Measurements from ENCODE around the gene DST.

The DST gene

GRCh38 chr6:56534680-56535419, 107.8 kb downstream of the DST start:
- DNase-seq, result no peak

DNA sequence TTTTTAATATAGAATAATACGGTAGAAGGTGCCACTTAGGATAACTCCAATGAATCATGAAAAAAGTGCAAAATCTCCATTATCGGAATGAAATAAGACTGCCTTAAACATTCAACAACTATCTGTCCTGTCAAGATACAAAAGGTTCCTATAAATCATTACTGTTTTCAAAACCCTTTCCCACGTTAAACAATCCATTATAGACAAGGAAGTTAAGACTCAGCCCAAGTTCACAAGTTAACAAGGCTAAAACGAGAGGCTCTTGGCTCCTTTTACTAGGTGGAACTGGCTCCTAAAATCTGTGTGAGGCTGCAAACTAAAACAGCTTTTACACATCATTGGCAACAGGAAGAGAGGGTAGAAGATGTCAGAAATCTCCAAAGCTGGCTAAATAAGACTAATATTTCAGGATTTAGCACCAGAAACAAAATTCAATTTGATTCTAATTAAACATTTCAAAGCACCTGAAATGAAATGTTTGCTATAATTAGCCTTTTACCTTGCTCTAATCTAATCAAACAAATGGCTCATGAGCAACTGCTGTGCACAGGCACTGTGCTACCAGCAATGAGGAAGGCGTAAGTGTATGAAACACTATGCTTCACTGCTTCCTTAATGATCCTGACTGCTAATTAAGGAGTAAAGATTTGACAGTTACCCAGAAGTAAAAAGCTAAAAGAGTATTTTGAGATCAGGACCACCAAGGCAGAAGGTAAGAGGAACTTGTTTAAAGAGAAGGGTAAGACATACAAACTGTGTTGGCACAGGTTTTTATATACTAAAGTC, 109.7 kb downstream of the DST start:
- DNase-seq, result no peak

- DNase-seq, result no peak
These were observed 110.7 kb downstream of the DST start for GRCh38 chr6:56531839-56532595.

DNA sequence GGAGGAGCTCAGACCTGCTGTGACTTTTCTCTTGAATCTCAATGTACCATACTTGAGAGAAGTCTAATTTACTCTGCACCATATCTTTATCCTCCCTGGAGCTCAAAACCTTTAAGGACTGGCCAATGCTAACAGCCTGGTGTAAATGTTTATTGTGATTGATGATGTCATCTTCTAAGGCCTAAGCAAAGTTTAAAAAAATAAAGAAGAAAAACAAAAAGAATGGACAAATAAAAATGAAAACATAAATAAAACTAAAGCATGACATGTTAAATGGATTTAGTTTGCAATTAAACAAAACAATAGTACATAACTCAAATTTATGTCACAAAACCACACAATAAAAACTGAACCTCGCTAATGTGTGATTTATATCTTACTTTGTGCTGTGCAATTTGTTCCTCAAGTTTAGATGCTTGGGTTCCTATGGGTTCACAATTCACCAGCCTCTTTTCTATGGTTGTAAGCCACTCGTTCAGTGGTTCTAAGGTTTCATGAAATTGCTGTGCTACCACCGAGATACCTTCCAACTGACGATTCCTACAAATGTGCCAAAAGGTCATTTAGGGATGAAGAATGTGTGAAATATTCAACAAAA, 113.0 kb downstream of the DST start:
- DNase-seq, result no peak

GRCh38 chr6:56528412-56528841, 114.3 kb downstream of the DST start:
- no peak for DNase-seq

DNA sequence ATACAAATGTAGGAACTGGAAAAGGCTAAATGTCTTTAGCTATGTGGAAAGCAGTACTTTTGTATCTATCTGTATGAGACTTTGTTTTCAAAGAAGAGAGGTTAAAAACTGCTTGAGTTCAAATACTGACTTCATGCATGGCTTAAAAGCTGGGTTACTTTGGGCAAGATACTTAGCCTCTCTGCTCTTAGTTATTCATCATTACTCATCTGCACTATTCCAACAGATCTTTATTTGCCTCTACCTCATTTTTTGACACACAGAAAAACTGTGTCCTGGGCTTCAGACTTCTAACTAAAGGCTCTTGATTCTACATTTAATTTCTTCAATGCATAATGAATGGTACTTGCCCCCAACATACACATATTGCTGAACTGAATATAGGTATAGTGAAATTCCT, 114.8 kb downstream of the DST start:
- DNase-seq, result no peak

GRCh38 chr6:56526860-56527544, 115.7 kb downstream of the DST start:
- DNase-seq, result no peak

- no peak for DNase-seq
These were observed 116.5 kb downstream of the DST start for GRCh38 chr6:56525974-56526789.

- no peak for DNase-seq
These were observed 117.6 kb downstream of the DST start for GRCh38 chr6:56524891-56525703.

- no peak for DNase-seq
These were observed 120.0 kb downstream of the DST start for GRCh38 chr6:56522495-56523270.

- no peak for DNase-seq
These were observed 120.7 kb downstream of the DST start for GRCh38 chr6:56521976-56522375.

DNA sequence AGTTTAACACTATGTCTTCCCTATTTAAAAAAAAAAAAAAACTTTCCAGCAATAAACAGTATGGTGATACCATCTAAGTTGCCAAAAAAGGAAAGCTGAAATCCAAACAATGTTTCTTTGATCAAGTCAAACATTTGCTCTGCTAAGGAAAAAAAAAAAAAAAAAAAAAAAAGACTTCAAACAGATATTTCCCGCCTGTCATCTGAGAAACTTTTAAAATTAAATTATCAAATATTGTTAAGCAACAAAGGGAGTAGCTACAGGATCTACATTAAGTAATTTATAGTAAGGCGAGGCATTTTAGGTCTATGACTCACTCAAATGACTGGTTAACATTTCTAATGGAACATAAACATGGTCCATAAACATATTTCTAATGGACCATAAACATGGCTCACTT, 121.2 kb downstream of the DST start:
- no peak for DNase-seq

- no peak for DNase-seq
These were observed 122.5 kb downstream of the DST start for GRCh38 chr6:56520218-56520617.

DNA sequence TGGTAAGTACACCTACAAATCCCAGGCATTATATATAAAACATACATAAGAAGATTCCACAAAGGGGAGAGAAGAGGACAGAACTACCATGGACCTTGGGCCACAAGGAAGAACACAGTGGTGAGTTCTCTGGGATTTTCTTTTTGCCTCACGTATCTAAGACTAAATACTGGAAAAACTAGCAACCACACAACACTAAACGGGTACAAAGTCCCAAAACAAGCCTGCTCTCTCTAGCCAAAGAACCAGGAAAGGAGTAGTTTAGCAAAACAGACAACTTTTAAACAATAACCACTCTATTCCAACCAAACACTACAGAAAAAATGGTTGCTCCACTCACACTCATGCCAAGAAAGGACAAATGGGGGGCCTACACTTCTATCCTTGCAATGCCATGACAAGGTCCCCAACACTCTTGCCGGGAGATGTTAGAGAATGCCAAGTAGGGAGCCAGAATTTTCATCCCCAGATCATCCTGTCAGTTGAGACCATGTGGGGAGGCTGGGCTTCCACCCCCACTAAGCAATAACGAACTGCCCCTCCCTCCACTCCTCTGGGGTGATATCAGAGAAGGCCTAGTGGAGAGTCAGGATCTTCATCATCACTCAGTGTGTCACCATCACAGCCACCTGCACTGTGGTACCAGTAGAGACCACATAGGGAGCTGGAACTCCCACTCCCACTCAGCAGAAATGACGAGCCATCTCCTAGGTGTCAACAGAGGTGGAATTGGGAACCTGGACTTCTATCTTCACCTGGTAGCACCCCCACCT, 123.5 kb downstream of the DST start:
- no peak for DNase-seq

GRCh38 chr6:56517155-56517745, 125.4 kb downstream of the DST start:
- DNase-seq, result no peak

- no peak for DNase-seq
These were observed 126.7 kb downstream of the DST start for GRCh38 chr6:56516003-56516402.

DNA sequence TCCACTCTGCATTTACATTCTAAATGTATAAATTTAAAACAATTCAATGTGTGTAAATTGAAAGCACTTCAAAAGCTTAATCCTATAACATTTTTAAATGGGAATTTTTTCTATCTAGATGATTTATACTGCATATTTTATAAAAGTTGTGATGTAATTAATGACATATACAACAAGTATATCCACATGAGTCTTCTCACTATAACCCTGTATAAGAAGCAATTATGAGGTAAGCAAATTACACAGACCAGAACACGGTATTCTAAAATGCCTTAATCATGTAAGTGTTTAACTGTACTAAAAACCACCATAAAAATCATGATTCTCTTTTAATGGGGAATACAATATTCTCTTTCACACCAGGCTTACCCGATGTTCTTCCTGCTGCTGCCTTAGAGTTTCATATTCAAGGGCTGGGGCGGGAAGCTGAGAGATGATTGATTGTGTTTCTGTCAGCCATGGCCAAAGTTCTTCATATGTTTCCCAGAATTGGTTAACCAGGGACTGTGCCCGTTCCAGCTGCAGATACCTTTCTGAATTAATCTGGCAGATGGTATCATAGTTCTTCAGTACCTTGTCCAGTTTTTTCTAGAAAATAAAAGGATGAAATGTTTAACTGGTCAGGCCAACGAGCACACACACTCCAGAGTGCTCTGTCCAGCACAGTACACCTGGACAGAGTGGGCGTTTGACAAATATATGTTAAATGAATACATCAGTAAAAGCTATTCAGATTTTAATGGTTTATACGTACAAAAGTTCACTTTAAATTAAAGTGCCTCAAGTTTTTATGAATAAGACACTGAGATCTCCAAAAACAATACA, 127.4 kb downstream of the DST start:
- DNase-seq, result no peak

DNA sequence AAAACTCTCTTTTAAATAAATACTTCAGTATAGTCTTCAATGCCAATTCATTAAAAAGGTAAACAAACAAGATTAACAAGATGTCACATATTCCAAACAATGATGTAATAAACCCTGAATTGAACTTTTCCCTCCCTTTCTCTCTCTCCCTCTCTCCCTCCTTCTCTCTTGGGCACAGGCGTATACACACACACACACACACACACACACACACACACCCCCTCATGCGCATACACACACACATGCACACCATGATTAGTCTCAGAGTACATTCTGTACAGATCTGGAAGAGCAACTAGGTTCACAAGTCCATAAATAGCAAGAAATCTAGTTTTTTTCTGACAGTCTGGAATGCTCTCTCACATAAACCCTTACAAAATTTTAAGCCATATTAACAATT, 128.3 kb downstream of the DST start:
- no peak for DNase-seq
